PFSK-1 (cell line): ENCODE measurements around the gene SCN10A.

Source experiments
- FOXP2 ChIP-seq: optimal IDR thresholded peaks from 2 replicates; pipeline ENCODE3; 2011; ENCODE audit warnings: borderline replicate concordance, control low read depth, inconsistent platforms; ENCODE audit not compliant: insufficient read depth; ENCODE audit errors: extremely low read length, extremely low read depth
- POLR2AphosphoS5 ChIP-seq: IDR thresholded peaks from 2 replicates; pipeline ENCODE4 v1.6.1; 2012; ENCODE audit warnings: low read depth, mild to moderate bottlenecking, control low read depth, low read length, moderate library complexity
- REST ChIP-seq, 2 experiments: IDR thresholded peaks; 2 replicates each; pipeline versions ENCODE4 v1.6.1 to v1.8.0; 2011 to 2012; ENCODE audit warnings: low read depth in 2 of 2, low read length in 2 of 2, control low read depth in 1 of 2, inconsistent platforms in 1 of 2, mild to moderate bottlenecking in 1 of 2, moderate library complexity in 1 of 2; ENCODE audit not compliant: insufficient read depth in 1 of 2
- SIN3A ChIP-seq: IDR thresholded peaks from 2 replicates; pipeline ENCODE4 v1.6.1; 2012; ENCODE audit warnings: mild to moderate bottlenecking, low read length, moderate library complexity, borderline replicate concordance; ENCODE audit not compliant: insufficient read depth
- TAF1 ChIP-seq: IDR thresholded peaks from 2 replicates; pipeline ENCODE4 v1.6.1; 2012; ENCODE audit warnings: low read length, control low read depth, borderline replicate concordance; ENCODE audit not compliant: insufficient read depth

The SCN10A gene

DNA sequence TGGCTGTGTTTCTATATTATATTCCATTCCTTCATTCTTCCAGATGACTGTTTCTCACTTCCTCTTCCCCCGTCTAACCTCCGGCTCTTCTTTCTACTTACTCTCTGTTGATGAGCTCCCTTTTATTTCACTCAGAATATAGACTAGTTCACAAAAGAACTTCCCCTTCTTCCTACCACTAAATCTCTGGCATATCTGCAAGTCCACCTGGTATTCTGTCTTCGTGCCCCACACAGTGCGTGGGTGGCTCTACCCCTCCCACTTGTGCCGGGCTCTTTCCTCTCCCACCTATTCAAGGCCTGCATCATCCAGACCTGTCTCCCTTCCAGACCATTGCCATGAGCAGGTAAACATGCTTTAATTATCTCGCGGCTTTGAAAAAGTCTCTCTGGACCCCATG, 73.0 kb downstream of the SCN10A start:
- no peak for TF ChIP-seq FOXP2
- no peak for TF ChIP-seq REST (IDR thresholded peaks at IDR 0.05; ENCODE audit: insufficient read depth in 1 of 2, low read depth in 2 of 2, low read length in 2 of 2)
- no peak for TF ChIP-seq POLR2AphosphoS5
- TF ChIP-seq SIN3A = no peak
- no peak for TF ChIP-seq TAF1

GRCh38 chr3:38742550-38742949, 73.5 kb downstream of the SCN10A start:
- TF ChIP-seq POLR2AphosphoS5 (no peak), TAF1 (no peak), SIN3A (no peak)

- TF ChIP-seq POLR2AphosphoS5 = no peak
- TF ChIP-seq SIN3A = no peak
- TF ChIP-seq REST (IDR thresholded peaks at IDR 0.05; ENCODE audit: insufficient read depth in 1 of 2, low read depth in 2 of 2, low read length in 2 of 2) = no peak
- no peak for TF ChIP-seq FOXP2
- no peak for TF ChIP-seq TAF1
Measured at GRCh38 chr3:38740537-38740936, 75.5 kb downstream of the SCN10A start.

GRCh38 chr3:38739931-38740330, 76.1 kb downstream of the SCN10A start:
- TF ChIP-seq FOXP2 (no peak), TAF1 (no peak), SIN3A (no peak), REST (IDR thresholded peaks at IDR 0.05; ENCODE audit: insufficient read depth in 1 of 2, low read depth in 2 of 2, low read length in 2 of 2) (no peak), POLR2AphosphoS5 (no peak)

- TF ChIP-seq TAF1 (no peak), REST (IDR thresholded peaks at IDR 0.05; ENCODE audit: insufficient read depth in 1 of 2, low read depth in 2 of 2, low read length in 2 of 2) (no peak)
Measured at GRCh38 chr3:38739396-38739689, 76.7 kb downstream of the SCN10A start.
